ENCODE measurements around the gene PNMT.

PNMT gene, protein sequence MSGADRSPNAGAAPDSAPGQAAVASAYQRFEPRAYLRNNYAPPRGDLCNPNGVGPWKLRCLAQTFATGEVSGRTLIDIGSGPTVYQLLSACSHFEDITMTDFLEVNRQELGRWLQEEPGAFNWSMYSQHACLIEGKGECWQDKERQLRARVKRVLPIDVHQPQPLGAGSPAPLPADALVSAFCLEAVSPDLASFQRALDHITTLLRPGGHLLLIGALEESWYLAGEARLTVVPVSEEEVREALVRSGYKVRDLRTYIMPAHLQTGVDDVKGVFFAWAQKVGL

GRCh38 chr17:39667945-39668924, at the start of gene PNMT:
Gene PNMT, plus strand, starts transcription at chr17:39668453. Its CDS starts 23 bp downstream, at chr17:39668476.
- DNase-seq (ENCODE audit: low spot score), result peak; percentile 50

DNA sequence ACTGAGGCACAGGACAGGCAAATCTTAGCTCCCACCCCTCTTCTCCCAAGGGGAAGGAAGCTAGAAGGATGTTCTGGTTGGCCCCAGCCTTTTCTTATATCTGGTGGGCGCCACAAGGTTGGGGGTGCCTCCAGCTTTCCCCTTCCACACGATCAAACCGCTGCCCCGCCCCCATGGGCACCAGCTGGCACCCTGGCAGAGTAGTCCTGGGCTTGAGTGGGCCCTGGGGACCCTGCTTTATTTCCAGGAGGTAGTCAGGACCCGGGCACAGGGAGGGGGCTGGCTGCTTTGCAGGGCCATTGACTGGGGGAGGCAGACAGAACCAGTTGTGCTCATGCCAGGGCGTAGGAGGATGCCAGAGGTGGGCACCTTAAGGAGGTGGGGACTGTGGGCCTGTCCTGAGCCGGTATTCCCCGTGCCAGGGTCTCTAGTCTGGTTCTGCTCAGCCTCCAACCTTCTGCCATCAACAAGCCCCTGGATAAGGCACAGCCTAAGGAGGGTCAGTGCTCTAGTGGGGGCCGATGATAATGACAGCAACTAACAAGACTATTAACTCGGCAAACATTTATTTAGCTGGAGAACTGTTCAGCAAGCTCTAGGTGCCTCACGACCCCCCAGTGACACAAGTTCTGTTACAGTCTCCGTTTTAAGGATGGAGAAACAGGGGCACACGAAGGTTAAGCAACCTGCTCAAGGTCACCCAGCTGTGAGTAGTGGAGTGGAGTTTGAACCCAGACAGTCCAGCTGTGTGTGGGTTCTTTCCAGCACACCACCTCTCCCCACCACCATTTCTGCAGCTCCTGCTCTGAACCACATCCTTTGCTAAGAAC, 49.1 kb upstream of the PNMT start:
- DNase-seq (ENCODE audit: low spot score), result no peak

DNA sequence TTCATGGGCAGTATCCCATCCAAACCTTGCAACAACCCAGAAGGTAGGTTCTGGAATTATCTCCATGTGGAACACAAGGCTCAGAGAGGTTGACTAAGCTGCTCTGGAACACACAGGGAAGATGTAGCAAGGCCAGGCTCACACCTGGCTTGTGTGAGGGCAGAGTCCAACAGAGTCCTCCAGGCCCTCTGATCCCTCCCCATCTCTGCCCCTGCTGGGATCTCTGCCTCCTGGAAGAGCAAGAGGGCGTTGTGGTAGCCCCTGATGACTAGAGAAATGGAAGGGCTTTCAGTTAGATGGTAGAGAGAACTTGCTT, 48.5 kb upstream of the PNMT start:
- DNase-seq (ENCODE audit: low spot score), result no peak

- peak; percentile 89 for DNase-seq (ENCODE audit: low spot score)
Measured at GRCh38 chr17:39621523-39622379, 46.5 kb upstream of the PNMT start.

DNA sequence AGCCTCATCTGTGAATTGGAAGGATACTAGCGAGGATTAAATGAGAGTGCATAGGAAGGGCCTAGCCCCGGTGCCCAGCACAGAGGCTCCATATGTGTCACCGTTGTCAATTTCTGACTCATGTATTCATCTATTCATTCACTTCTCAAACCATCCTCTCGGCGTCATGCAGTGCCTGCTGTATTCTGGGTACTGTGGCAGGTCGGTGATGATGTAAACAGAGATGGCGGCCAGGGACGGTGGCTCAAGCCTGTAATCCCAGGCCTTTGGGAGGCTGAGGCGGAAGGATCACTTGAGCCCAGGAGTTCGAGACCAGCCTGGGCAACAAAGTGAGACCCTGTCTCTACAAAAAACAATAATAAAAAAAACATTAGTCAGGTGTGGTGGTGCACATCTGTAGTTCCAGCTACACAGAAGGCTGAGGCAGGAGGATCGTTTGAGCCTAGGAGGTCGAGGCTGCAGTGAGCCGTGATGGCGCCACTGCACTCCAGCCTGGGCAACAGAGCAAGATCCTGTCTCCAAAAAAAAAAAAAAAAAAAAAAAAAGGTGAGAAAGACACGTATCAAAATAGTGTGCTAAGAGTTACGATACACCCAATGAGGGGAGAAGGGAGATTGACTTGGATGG, 45.8 kb upstream of the PNMT start:
- DNase-seq (ENCODE audit: low spot score), result no peak

- peak; percentile 77 for DNase-seq (ENCODE audit: low spot score)
Measured at GRCh38 chr17:39623356-39623950, 44.8 kb upstream of the PNMT start.

DNA sequence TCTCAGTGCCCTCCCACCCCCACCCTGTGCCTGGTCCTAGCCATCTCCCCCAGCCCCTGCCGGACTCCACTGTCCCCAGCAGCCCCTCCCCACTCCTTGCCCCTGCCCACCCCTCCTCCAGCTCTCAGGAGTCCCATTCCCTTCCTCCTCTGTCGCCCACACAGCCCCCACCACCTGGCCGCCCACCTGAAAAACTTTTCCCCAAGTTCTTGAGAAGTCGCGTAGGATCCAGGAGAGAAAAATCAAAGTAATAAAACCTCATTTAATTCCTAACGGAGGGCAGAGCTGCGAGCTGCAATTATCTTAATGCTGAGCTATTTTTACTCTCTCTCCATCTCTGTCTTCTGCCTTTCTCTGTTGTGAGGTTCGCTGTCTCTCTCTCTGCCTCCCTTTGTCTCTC, 43.9 kb upstream of the PNMT start:
- no peak for DNase-seq (ENCODE audit: low spot score)

GRCh38 chr17:39625198-39625785, 43.0 kb upstream of the PNMT start:
- DNase-seq (ENCODE audit: low spot score), result no peak

DNA sequence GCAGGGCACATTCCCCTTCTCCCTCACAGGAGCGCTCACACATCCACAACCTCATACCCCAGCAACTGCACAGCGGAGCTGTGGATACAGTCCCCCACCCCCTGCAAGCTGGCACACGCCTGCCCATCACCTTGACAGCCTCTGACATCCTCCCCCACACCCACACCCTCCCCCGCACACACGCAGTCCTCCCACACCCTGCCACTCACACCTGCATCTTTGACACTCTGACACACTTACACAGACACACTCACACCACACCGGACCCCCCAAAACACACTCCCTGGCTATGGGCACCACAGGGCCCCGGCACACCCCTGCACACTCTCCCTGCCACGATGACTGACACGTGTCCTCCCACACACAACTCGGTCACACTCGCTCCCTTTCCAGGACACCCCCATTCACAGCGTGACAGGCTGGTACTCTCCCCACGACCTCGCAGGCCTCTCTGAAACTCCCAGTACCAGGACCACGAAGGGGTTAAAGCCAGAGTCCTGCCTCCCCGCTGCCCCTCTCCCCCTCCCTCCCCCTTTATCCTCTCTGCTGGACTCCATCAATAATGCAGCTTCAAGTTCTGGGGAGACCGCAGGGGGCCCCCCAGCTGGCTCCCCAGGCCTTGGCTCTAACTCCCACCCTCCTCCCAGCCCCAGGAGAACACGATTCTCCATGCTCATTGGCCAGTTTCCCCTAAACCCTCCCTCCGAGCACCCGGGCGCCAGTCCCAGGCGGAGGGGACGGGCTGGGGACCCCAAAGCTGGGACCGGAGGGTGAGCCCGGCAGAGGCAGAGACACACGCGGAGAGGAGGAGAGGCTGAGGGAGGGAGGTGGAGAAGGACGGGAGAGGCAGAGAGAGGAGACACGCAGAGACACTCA, 41.8 kb upstream of the PNMT start, which contains the start of gene PPP1R1B:
Gene PPP1R1B, plus strand, starts transcription at position 782 of the 876 bp plus-strand sequence. CDS start 441 bp downstream, outside the sequence.
- no peak for DNase-seq (ENCODE audit: low spot score)

- no peak for DNase-seq (ENCODE audit: low spot score)
Measured at GRCh38 chr17:39627047-39627711, 41.1 kb upstream of the PNMT start.

GRCh38 chr17:39627712-39628516, 40.3 kb upstream of the PNMT start:
- no peak for DNase-seq (ENCODE audit: low spot score)

DNA sequence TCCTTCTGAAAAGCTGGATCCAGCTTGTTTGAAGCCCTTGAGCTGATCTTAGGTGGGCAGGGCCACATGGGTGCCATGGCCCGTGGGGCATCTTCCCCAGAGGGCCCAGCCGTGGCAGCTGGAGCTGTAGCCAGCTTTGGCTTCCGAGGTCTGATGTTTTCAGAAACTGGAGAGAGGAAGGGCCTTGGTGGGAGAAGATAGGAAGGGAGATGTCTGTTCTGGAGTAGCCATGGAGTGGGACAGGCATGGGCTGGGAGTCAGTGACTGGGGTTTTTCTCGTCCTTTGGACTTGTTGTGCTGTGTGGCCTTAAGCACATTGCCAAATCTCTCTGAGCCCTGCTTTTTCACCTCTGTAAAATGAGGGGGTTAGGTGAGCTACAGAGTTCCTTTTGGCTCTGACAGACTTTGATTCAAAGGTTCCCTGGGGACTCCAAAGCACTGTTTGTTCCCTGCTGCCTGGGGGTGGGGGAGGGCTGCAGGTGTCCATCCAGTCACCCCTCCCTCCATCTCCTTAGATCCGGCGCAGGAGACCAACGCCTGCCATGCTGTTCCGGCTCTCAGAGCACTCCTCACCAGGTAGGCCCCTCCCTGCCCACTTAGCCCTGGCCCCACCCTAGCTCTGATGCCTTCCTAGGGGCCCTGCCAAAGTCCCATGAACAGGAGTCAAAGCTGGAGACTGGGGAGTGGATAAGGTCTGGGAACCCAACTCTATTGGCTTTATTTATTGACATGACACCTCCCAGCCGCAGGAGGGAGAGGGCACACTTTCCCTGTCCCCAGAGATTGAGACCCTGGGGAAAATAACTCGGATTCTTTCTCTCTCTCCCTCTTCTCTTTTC, 39.4 kb upstream of the PNMT start:
- DNase-seq (ENCODE audit: low spot score), result no peak

DNA sequence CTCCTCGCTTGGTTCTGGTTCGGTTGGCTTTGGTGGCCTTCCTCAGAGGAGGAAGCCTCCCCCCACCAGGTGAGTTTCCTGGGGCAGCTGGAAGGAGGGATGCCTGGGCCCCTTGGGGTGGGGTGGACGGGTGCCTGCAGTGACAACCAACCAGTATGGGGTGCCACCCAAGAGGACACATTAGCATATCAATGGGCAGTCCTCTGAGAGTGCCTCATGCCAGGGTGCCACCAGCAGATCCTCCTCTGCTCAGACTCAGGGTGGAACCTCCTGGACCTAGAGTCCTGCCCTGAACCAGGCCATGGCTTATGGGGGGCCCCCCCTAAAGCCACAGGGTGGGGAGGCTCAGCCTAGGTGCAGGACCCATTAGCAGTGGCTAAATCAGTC, 38.8 kb upstream of the PNMT start:
- no peak for DNase-seq (ENCODE audit: low spot score)

DNA sequence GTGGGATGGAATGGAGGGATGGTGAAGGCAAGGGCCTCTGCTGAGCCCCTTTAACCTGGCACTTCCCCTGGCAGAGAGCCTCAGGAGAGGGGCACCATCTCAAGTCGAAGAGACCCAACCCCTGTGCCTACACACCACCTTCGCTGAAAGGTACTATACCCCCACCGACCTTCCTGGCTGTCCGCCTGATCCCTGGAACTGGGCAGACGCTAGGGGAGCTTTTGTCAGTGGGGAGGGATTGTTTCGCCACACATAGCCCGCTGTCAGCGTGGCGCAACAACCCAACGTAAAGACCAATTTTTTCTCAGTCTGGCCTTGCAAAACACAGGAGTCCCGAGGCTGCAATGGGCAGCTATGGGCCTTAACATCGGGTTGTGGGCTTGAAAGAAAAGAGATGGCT, 38.4 kb upstream of the PNMT start:
- DNase-seq (ENCODE audit: low spot score), result no peak

DNA sequence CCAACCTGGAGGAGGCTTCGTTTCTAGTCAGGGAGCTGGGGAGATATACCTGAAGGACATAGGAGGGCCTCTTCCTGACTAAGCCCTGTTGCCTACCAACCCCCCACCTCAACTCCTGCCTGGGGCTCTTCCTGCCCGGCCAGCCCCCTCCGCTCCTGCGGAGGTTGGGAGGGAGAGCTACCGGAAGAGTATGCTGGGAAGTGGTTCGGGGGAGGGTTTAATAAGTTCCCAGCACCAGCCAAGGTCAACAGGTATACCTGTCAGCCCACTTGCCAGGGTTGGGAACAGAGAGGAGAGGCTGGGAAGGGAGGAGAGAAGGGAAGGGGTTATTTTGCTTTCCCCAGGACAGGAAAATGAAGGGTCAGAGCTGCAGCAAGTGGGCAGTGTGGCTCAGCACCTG, 36.9 kb upstream of the PNMT start:
- DNase-seq (ENCODE audit: low spot score), result no peak

GRCh38 chr17:39632153-39632941, 35.9 kb upstream of the PNMT start:
- no peak for DNase-seq (ENCODE audit: low spot score)
